T-helper 9 cell (primary cell): Measurements from ENCODE around the gene JADE2.
"Not testable (repeated sequence)": the region's sequence is repeated elsewhere in the genome, so short reads cannot be mapped to it uniquely, and the experiment has no call there.

Experiments
- DNase-seq: peaks from one replicate; pipeline ENCODE4 v3.0.0-alpha.2; 2020
- total RNA-seq, 2 donors: gene quantifications; one replicate each; lab custom pipeline; 2026; lab: John Stamatoyannopoulos, UW

JADE2 gene
- 201 to 329 reads per million in 2 donors for total RNA-seq

- DNase-seq: peak; percentile 71
Measured at GRCh38 chr5:134524826-134525682, at the start of gene JADE2. TSS of gene JADE2 (plus strand) at chr5:134525670. CDS start at chr5:134535858, 10,188 bp downstream.

GRCh38 chr5:134477462-134478245 lies 47.8 kb upstream of the JADE2 start:
- no peak for DNase-seq

- no peak for DNase-seq
Measured at GRCh38 chr5:134479839-134480238, 45.6 kb upstream of the JADE2 start.

GRCh38 chr5:134489227-134489944 lies 36.1 kb upstream of the JADE2 start:
- DNase-seq: no peak

- DNase-seq: no peak
Measured at GRCh38 chr5:134490255-134490924, 35.1 kb upstream of the JADE2 start.

- DNase-seq: no peak
Measured at GRCh38 chr5:134490925-134491271, 34.6 kb upstream of the JADE2 start.

- no peak for DNase-seq
Measured at GRCh38 chr5:134491841-134492442, 33.5 kb upstream of the JADE2 start.

- DNase-seq: no peak
Measured at GRCh38 chr5:134492568-134492967, 32.9 kb upstream of the JADE2 start.

GRCh38 chr5:134493461-134494055 lies 31.9 kb upstream of the JADE2 start:
- no peak for DNase-seq

GRCh38 chr5:134494780-134495179 lies 30.7 kb upstream of the JADE2 start:
- DNase-seq: no peak

GRCh38 chr5:134499905-134500304 lies 25.6 kb upstream of the JADE2 start:
- DNase-seq: not testable (repeated sequence)

GRCh38 chr5:134500699-134501430 lies 24.6 kb upstream of the JADE2 start:
- no peak for DNase-seq

GRCh38 chr5:134502259-134502658 lies 23.2 kb upstream of the JADE2 start:
- no peak for DNase-seq

GRCh38 chr5:134503088-134503936 lies 22.2 kb upstream of the JADE2 start:
- DNase-seq: peak; percentile 23

GRCh38 chr5:134503937-134504437 lies 21.5 kb upstream of the JADE2 start:
- DNase-seq: no peak

- no peak for DNase-seq
Measured at GRCh38 chr5:134504629-134505300, 20.7 kb upstream of the JADE2 start.

- no peak for DNase-seq
Measured at GRCh38 chr5:134506054-134507039, 19.1 kb upstream of the JADE2 start.

GRCh38 chr5:134507452-134507851 lies 18.0 kb upstream of the JADE2 start:
- no peak for DNase-seq
